Right atrium auricular region (tissue), 2 donors: ENCODE results near the gene ALG12. TPM values are rescaled to one million over a fixed set of nuclear protein-coding genes. Genes with fewer than 3 reads are reported as not detected.

Experiments
- DNase-seq: peaks from one replicate; pipeline ENCODE4 v3.0.0-alpha.2; 2019; ENCODE audit warnings: low spot score
- H3K27ac ChIP-seq, 2 donors: fragments of 200-600 bp; sonication (generic); 1 replicate in 1 of 2; 2 replicates in 1 of 2; pipeline ENCODE4 v1.5.1; 2016 to 2019
- H3K27me3 ChIP-seq, 2 donors: fragments of 200-600 bp; sonication (generic); one replicate each; pipeline versions ENCODE4 v1.5.1 to v1.6.0; 2017 to 2019
- H3K36me3 ChIP-seq: fragments of 200-600 bp; sonication (generic); one replicate; pipeline ENCODE4 v1.5.1; 2016
- H3K4me1 ChIP-seq, 2 donors: fragments of 200-600 bp; sonication (generic); one replicate each; pipeline versions ENCODE4 v1.5.1 to v1.6.0; 2017 to 2019
- H3K4me3 ChIP-seq, 2 donors: fragments of 200-600 bp; sonication (generic); 1 replicate in 1 of 2; 2 replicates in 1 of 2; pipeline ENCODE4 v1.5.1; 2017 to 2019; ENCODE audit warnings: mild to moderate bottlenecking in 1 of 2, moderate library complexity in 1 of 2
- H3K9me3 ChIP-seq, 2 donors: fragments of 200-600 bp; sonication (generic); one replicate each; pipeline ENCODE4 v1.5.1; 2019
- total RNA-seq, 2 donors: library from RNA; depleted of rRNA; stranded (reverse); fragments of >200 nt; gene quantifications; one replicate each; pipeline ENCODE4 v1.1.0, GENCODE V29; 2016
- TF ChIP-seq, protein P1 (sequence below), 2 donors: fragments of 200-600 bp; sonication (generic); IDR thresholded peaks; one replicate each; pipeline ENCODE4 v1.5.1; 2019; ENCODE audit warnings: antibody characterized with exemption in 2 of 2

ALG12 gene
- total RNA-seq, 2 donors from 2014 or later: 19.7 to 19.8 TPM

DNA sequence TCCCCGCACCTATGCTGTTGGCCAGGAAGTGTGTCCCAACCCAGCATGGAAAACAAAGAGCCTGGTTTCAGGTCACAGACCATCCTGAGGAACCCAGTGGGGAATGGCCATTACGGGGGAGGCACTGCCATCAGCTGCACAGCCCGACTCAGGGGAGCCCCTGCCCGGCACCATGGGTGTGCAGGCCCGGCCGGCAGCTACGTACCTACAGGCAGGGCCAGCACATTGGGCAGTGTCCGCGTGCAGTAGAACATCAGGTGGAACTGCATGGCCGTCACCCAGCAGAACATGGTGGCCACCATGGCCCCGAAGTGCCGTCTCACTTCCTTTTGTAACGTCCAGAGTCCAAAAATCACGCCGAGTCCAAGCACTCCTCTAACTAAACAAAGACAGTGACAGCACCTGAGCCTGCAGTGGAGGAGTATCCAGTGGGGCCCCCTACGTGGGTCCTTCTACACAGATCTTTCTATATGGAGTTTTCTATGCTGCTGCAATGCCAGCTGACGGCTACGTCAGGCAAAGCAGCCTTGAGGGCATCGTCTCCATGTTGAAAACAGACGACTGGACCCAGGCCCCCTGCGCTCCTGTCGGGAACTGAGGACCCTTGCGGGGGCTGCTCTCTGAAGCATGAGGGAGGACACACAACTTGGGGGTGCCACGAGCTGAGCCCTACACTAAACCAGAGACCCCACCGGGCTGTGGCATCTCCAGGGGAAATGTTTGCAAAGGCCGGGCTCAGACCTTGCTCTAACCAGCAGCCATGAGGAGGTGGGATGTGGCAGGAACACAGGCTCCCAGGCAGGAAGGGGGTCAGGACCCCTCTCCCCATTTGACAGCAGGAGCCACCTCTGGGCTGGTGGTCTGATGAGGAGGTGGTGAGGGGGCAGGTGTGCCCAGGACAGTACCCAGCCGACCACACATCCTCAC, 7.7 kb downstream of the ALG12 start:
- Histone ChIP-seq H3K27me3 (no peaks in the 10 kb centered on the region), H3K4me3 (no peak overlapping the region), H3K4me1 (no peaks in the 10 kb centered on the region), H3K36me3 (peaks cover 33% of the 10 kb centered on the region), H3K9me3 (no peaks in the 10 kb centered on the region), H3K27ac (no peak overlapping the region)
- TF ChIP-seq, protein P1, sequence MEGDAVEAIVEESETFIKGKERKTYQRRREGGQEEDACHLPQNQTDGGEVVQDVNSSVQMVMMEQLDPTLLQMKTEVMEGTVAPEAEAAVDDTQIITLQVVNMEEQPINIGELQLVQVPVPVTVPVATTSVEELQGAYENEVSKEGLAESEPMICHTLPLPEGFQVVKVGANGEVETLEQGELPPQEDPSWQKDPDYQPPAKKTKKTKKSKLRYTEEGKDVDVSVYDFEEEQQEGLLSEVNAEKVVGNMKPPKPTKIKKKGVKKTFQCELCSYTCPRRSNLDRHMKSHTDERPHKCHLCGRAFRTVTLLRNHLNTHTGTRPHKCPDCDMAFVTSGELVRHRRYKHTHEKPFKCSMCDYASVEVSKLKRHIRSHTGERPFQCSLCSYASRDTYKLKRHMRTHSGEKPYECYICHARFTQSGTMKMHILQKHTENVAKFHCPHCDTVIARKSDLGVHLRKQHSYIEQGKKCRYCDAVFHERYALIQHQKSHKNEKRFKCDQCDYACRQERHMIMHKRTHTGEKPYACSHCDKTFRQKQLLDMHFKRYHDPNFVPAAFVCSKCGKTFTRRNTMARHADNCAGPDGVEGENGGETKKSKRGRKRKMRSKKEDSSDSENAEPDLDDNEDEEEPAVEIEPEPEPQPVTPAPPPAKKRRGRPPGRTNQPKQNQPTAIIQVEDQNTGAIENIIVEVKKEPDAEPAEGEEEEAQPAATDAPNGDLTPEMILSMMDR (IDR thresholded peaks at IDR 0.05): no peak
- DNase-seq: no peak

DNA sequence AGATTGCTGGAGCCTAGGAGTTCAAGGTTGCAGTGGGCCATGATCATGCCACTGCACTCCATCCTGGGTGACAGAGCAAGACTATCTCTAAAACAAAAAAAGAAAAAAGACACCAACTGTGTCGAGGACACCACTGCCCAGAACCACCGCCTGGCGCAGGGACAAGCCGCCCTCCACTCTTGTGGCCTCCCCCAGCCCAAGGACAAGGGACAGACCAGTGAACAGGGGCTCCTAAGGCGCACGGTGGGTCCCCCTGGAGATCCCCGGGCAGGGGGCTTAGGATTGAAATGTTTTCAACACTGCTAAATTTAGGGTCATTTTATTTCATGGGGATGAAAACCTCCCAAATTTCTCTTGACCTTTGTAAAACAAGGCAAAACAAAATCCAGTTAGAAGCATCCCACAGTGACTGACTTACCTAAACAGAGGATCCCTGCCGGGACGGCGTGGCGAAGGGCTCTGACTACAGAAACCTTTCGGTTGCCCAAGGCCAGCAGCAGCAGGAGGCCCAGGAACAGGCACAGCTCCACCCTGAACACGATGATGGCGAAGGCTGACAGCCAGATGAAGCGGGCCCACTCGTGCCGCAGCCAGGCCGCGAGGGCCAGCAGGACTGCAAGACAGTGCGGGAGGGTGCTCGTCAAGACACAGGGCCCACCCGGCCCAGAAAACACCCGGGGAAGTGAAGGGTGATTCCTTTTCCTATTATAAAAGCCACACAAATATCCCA, 8.6 kb downstream of the ALG12 start:
- H3K36me3 ChIP-seq: peaks cover 33% of the 10 kb centered on the region
- no peaks in the 10 kb centered on the region for H3K4me1 ChIP-seq
- no peak overlapping the region for H3K4me3 ChIP-seq
- H3K27ac ChIP-seq: no peak overlapping the region
- DNase-seq: no peak
- H3K27me3 ChIP-seq: no peaks in the 10 kb centered on the region
- TF ChIP-seq, protein P1 (IDR thresholded peaks at IDR 0.05): no peak
- no peaks in the 10 kb centered on the region for H3K9me3 ChIP-seq

DNA sequence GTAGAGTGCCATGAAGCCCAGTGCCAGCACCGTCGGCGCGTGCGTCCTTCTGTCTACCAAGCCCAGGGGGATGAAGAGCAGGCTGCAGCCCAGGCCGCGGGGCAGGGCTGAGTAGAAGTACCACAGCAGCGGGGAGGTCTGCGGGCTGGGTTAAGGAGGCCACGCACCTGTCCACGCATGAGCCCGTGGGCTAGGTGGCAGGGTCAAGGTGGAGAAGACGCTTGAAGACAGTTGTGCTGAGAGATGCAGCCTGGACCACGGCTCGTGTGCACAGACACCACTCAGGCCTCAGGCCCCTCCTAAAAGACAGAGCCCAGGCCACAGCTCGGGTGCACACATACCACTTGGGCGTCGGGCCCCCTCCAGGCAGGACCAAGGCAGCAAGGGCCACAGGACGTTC, 10.4 kb downstream of the ALG12 start:
- Histone ChIP-seq H3K27me3 (no peaks in the 10 kb centered on the region), H3K36me3 (peaks cover 40% of the 10 kb centered on the region), H3K4me3 (no peak overlapping the region), H3K9me3 (no peaks in the 10 kb centered on the region), H3K27ac (no peak overlapping the region), H3K4me1 (no peaks in the 10 kb centered on the region)
- DNase-seq: no peak
- TF ChIP-seq, protein P1 (IDR thresholded peaks at IDR 0.05): no peak

DNA sequence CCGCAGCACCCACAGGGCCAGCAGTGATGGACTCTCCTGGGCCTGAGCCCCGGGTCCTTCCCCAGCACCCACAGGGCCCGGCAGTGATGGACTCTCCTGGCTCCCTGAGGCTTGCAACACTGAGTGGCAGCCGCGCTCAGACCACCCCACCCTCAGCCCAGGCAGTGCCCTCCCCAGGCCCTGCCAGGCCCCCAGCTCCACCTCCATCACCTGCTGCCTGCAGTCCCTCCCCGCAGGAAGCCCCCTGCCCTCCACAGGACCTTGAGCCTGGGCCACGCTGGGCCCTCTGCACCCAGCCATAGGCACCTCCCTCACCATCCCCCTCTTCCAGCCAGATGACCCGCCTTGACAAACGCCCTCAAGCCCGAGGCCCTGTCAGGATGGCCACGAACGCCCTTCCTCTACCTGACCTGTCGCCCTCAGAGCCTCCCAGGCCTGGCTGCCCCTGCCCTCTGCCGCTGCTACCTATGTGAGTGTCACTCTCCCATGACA, 11.4 kb downstream of the ALG12 start:
- H3K27me3 ChIP-seq: no peaks in the 10 kb centered on the region
- no peaks in the 10 kb centered on the region for H3K9me3 ChIP-seq
- no peak for DNase-seq
- H3K36me3 ChIP-seq: peaks cover 34% of the 10 kb centered on the region
- no peaks in the 10 kb centered on the region for H3K4me1 ChIP-seq
- H3K4me3 ChIP-seq: no peak overlapping the region
- TF ChIP-seq, protein P1 (IDR thresholded peaks at IDR 0.05): no peak
- H3K27ac ChIP-seq: no peak overlapping the region

DNA sequence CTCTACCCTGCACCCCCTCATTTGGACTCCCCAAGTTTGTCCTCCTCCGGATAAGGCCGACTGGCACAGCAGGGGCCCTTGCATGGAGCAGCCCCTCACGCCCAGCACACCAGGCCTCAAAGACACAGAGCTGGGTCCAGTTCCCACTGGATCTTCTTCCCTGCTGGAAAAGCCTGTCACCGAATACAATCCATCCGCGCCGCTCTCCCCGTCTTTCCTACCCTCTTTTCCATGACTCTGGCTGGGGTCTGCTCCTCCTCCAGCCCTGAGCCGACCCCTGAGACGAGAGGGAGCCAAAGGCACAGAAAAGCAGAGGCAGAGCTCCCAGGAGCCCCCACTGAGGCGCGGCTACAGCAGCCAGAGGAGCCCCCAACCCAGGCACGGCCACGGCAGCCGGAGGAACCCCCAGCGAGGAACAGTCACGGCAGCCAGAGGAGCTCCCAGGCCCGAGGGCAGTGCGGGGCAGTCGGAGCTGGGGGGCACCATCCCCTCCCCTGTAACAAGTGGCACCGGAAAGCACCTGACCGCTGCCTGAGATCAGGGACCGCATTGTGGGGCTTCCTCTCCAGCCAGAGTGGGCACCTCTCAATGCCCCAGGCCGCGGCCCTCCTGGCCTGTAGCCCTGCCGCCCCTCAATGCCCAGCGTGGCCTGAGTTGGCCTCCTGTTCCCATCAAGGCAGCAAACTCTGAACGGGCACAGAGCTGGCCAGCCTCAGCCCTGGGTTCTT, 12.0 kb downstream of the ALG12 start:
- H3K4me1 ChIP-seq: no peaks in the 10 kb centered on the region
- no peak for DNase-seq
- TF ChIP-seq, protein P1 (IDR thresholded peaks at IDR 0.05): no peak
- H3K36me3 ChIP-seq: peaks cover 34% of the 10 kb centered on the region
- no peak overlapping the region for H3K27ac ChIP-seq
- H3K27me3 ChIP-seq: no peaks in the 10 kb centered on the region
- no peaks in the 10 kb centered on the region for H3K9me3 ChIP-seq
- no peak overlapping the region for H3K4me3 ChIP-seq
